Daoy (cell line): Measurements from ENCODE around the gene CABLES2. TPM values are rescaled to one million over a fixed set of nuclear protein-coding genes. Genes with fewer than 3 reads are reported as not detected.
A peak's percentile ranks its signal among the peaks of the same experiment; 100 is the strongest.

Source experiments
- DNase-seq: peaks from one replicate; pipeline ENCODE4 v3.0.0-alpha.2; 2015; ENCODE audit warnings: low read depth
- total RNA-seq: library from RNA; depleted of rRNA; stranded (reverse); fragments of >200 nt; shearing (Covaris generic); gene quantifications from 2 replicates; pipeline ENCODE4 v1.2.3, GENCODE V29; 2014

CABLES2 gene
- total RNA-seq, 1 experiment from 2014 or later: 3.8 TPM

GRCh38 chr20:62405108-62405980 is 1.7 kb downstream of the CABLES2 start:
- peak; percentile 35 for DNase-seq

- DNase-seq: no peak
Observed at GRCh38 chr20:62404761-62405107, 2.4 kb downstream of the CABLES2 start.

GRCh38 chr20:62404112-62404665 is 2.9 kb downstream of the CABLES2 start:
- DNase-seq: no peak

GRCh38 chr20:62403331-62403730 is 3.8 kb downstream of the CABLES2 start:
- no peak for DNase-seq

- DNase-seq: no peak
Observed at GRCh38 chr20:62402456-62403150, 4.5 kb downstream of the CABLES2 start.

- no peak for DNase-seq
Observed at GRCh38 chr20:62401331-62401779, 5.7 kb downstream of the CABLES2 start.

GRCh38 chr20:62400541-62400940 is 6.5 kb downstream of the CABLES2 start:
- DNase-seq: no peak

- DNase-seq: no peak
Observed at GRCh38 chr20:62400021-62400420, 7.1 kb downstream of the CABLES2 start.

- DNase-seq: no peak
Observed at GRCh38 chr20:62398120-62398821, 8.8 kb downstream of the CABLES2 start.

- no peak for DNase-seq
Observed at GRCh38 chr20:62396367-62397239, 10.5 kb downstream of the CABLES2 start.

- peak; percentile 46 for DNase-seq
Observed at GRCh38 chr20:62395311-62396242, 11.5 kb downstream of the CABLES2 start.

GRCh38 chr20:62394248-62395245 is 12.5 kb downstream of the CABLES2 start:
- DNase-seq: no peak

GRCh38 chr20:62393830-62394229 is 13.3 kb downstream of the CABLES2 start:
- DNase-seq: no peak

- no peak for DNase-seq
Observed at GRCh38 chr20:62393335-62393665, 13.8 kb downstream of the CABLES2 start.

GRCh38 chr20:62392621-62393334 is 14.3 kb downstream of the CABLES2 start:
- no peak for DNase-seq

- no peak for DNase-seq
Observed at GRCh38 chr20:62392077-62392418, 15.0 kb downstream of the CABLES2 start.

GRCh38 chr20:62391165-62392076 is 15.7 kb downstream of the CABLES2 start:
- no peak for DNase-seq
